IMR-90 (cell line): ENCODE measurements around the gene MICOS13.

Experiments used
- CEBPB ChIP-seq: IDR thresholded peaks from 2 replicates; pipeline ENCODE4 v1.6.1; 2012; ENCODE audit warnings: low read depth, low read length, improper control_type of control experiment
- CTCF ChIP-seq: conservative IDR thresholded peaks from 2 replicates; pipeline ENCODE4 v1.5.1; 2012; ENCODE audit warnings: mild to moderate bottlenecking, low read depth, low read length, improper control_type of control experiment
- FOS ChIP-seq: fragments of 150-350 bp; IDR thresholded peaks from 2 replicates; pipeline ENCODE4 v1.6.1; 2016; ENCODE audit warnings: low read depth, low read length
- NFE2L2 ChIP-seq: fragments of 150-350 bp; IDR thresholded peaks from 2 replicates; pipeline ENCODE4 v1.6.1; 2016; ENCODE audit warnings: low read depth, mild to moderate bottlenecking, low read length
- POLR2A ChIP-seq: IDR thresholded peaks from 2 replicates; pipeline ENCODE4 v1.6.1; 2012; ENCODE audit warnings: mild to moderate bottlenecking, low read depth, low read length
- RAD21 ChIP-seq: IDR thresholded peaks from 2 replicates; pipeline ENCODE4 v1.6.1; 2012; ENCODE audit warnings: low read length, improper control_type of control experiment
- RCOR1 ChIP-seq: IDR thresholded peaks from 2 replicates; pipeline ENCODE4 v1.6.1; 2012; ENCODE audit warnings: mild to moderate bottlenecking, low read length, improper control_type of control experiment; ENCODE audit not compliant: insufficient replicate concordance
- USF2 ChIP-seq: fragments of 150-350 bp; IDR thresholded peaks from 2 replicates; pipeline ENCODE4 v1.6.1; 2017; ENCODE audit warnings: mild to moderate bottlenecking, antibody characterized with exemption, low read length, low read depth

GRCh38 chr19:5674714-5675113 is 5.6 kb downstream of the MICOS13 start:
- TF ChIP-seq RAD21: no peak
- no peak for TF ChIP-seq FOS
- no peak for TF ChIP-seq CTCF
- TF ChIP-seq RCOR1: no peak
- TF ChIP-seq POLR2A: no peak
- TF ChIP-seq USF2: no peak
- TF ChIP-seq NFE2L2: no peak
- no peak for TF ChIP-seq CEBPB
